ENCODE measurements around the gene LELP1.
"Not testable (repeated sequence)": the region's sequence is repeated elsewhere in the genome, so short reads cannot be mapped to it uniquely, and the experiment has no call there.

Gene LELP1

GRCh38 chr1:153227810-153228209 is 24.6 kb downstream of the LELP1 start:
- Histone ChIP-seq H3K27ac (ENCODE audit: low read depth, low read length) (no peak overlapping the region), H3K9me3 (ENCODE audit: control insufficient read depth in 1 of 2, low read length in 2 of 2) (no peaks in the 10 kb centered on the region), H3K4me3 (ENCODE audit: low read depth in 1 of 2, low read length in 2 of 2) (no peak overlapping the region), H3K9ac (ENCODE audit: low read depth in 1 of 2, low read length in 2 of 2) (no peak overlapping the region), H3K4me1 (ENCODE audit: control insufficient read depth in 1 of 2, insufficient read depth in 2 of 2, low read length in 2 of 2) (peaks cover 19 to 24% of the 10 kb centered on the region in 2 donors), H3K27me3 (ENCODE audit: control insufficient read depth in 1 of 2, insufficient read depth in 2 of 2, low read length in 2 of 2) (peaks cover 0 to 2% of the 10 kb centered on the region in 2 donors), H3K36me3 (ENCODE audit: control insufficient read depth in 1 of 2, insufficient read depth in 2 of 2, low read length in 2 of 2) (no peaks in the 10 kb centered on the region)

GRCh38 chr1:153228491-153228890 is 25.3 kb downstream of the LELP1 start:
- no peak overlapping the region for H3K9ac ChIP-seq (ENCODE audit: low read depth in 1 of 2, low read length in 2 of 2)
- no peaks in the 10 kb centered on the region for H3K9me3 ChIP-seq (ENCODE audit: control insufficient read depth in 1 of 2, low read length in 2 of 2)

DNA sequence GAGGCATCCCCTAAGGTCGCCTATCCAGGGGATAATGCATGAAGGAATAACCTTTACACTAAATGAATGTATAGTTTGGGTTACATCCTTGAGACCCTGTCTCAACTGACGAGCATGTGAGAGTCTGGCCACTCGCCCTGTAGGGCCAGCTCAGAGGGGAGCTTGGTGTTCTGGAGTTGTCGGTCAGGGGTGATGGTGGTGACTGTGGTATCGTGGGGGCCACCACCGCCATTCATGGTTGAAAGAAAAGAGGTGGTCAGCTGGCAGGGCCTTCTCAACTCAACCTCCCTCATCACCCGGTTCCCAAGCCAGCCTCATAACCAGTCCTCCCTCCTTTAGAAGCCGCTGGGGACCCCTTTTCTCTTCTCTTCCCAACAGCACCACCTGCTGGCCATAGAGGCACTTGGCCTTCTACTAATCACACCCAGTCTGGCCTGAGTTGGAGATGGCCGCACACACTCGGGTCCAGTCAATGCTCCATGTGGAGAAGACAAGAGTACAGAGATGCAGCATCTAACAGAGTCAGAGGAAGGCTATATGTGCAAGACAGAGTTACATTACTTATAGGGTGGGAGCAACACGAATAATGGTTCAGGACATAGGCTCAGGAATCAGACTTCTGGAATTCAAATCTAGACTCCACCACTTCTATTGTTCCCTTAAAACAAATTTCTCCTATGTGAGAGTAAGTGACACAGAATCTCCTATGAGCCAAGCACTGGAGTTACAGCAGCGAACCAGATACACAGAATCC is 26.0 kb downstream of the LELP1 start:
- peaks cover 27 to 36% of the 10 kb centered on the region in 2 donors for H3K4me1 ChIP-seq (ENCODE audit: control insufficient read depth in 1 of 2, insufficient read depth in 2 of 2, low read length in 2 of 2)
- H3K4me3 ChIP-seq (ENCODE audit: low read depth in 1 of 2, low read length in 2 of 2); H3K9me3 ChIP-seq (ENCODE audit: control insufficient read depth in 1 of 2, low read length in 2 of 2); H3K36me3 ChIP-seq (ENCODE audit: control insufficient read depth in 1 of 2, insufficient read depth in 2 of 2, low read length in 2 of 2); H3K27me3 ChIP-seq (ENCODE audit: control insufficient read depth in 1 of 2, insufficient read depth in 2 of 2, low read length in 2 of 2); H3K9ac ChIP-seq (ENCODE audit: low read depth in 1 of 2, low read length in 2 of 2); H3K27ac ChIP-seq (ENCODE audit: low read depth, low read length): not testable (repeated sequence)

More at GRCh38 chr1:153228491-153228890, 25.3 kb downstream of the LELP1 start:
- H3K36me3 ChIP-seq (ENCODE audit: control insufficient read depth in 1 of 2, insufficient read depth in 2 of 2, low read length in 2 of 2): no peaks in the 10 kb centered on the region
- no peak overlapping the region for H3K4me3 ChIP-seq (ENCODE audit: low read depth in 1 of 2, low read length in 2 of 2)
- H3K4me1 ChIP-seq (ENCODE audit: control insufficient read depth in 1 of 2, insufficient read depth in 2 of 2, low read length in 2 of 2): peaks cover 24 to 30% of the 10 kb centered on the region in 2 donors
- H3K27me3 ChIP-seq (ENCODE audit: control insufficient read depth in 1 of 2, insufficient read depth in 2 of 2, low read length in 2 of 2): peaks cover 0 to 2% of the 10 kb centered on the region in 2 donors
- no peak overlapping the region for H3K27ac ChIP-seq (ENCODE audit: low read depth, low read length)

GRCh38 chr1:153231363-153231762 is 28.1 kb downstream of the LELP1 start:
- H3K9me3 ChIP-seq (ENCODE audit: control insufficient read depth in 1 of 2, low read length in 2 of 2): no peaks in the 10 kb centered on the region
- no peak overlapping the region for H3K9ac ChIP-seq (ENCODE audit: low read depth in 1 of 2, low read length in 2 of 2)
- H3K4me3 ChIP-seq (ENCODE audit: low read depth in 1 of 2, low read length in 2 of 2): no peak overlapping the region
- peaks cover 0 to 2% of the 10 kb centered on the region in 2 donors for H3K27me3 ChIP-seq (ENCODE audit: control insufficient read depth in 1 of 2, insufficient read depth in 2 of 2, low read length in 2 of 2)
- peaks cover 28 to 39% of the 10 kb centered on the region in 2 donors for H3K4me1 ChIP-seq (ENCODE audit: control insufficient read depth in 1 of 2, insufficient read depth in 2 of 2, low read length in 2 of 2)
- H3K27ac ChIP-seq (ENCODE audit: low read depth, low read length): no peak overlapping the region
- no peaks in the 10 kb centered on the region for H3K36me3 ChIP-seq (ENCODE audit: control insufficient read depth in 1 of 2, insufficient read depth in 2 of 2, low read length in 2 of 2)

DNA sequence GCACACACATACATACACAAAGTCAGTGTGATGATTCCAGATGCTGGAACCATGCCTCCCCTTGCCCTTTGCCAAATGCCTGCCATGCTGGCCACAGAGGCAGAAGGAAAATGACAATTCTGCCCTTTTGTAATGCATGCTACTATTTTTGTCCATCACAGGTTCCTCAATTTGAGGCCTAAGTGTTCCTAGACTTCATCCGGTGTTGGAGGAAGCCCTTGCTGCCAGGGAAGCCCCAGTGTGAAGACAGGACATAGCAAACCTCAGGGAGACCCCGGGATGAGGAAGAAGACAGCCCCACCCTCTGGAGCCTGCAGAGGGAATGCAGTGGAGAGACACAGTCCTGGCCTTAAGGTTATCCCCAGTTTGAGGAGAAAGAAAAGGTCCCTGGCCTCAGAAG is 28.6 kb downstream of the LELP1 start:
- Histone ChIP-seq H3K9ac (ENCODE audit: low read depth in 1 of 2, low read length in 2 of 2) (no peak overlapping the region), H3K27ac (ENCODE audit: low read depth, low read length) (no peak overlapping the region), H3K27me3 (ENCODE audit: control insufficient read depth in 1 of 2, insufficient read depth in 2 of 2, low read length in 2 of 2) (peaks cover 0 to 2% of the 10 kb centered on the region in 2 donors), H3K9me3 (ENCODE audit: control insufficient read depth in 1 of 2, low read length in 2 of 2) (no peaks in the 10 kb centered on the region), H3K36me3 (ENCODE audit: control insufficient read depth in 1 of 2, insufficient read depth in 2 of 2, low read length in 2 of 2) (no peaks in the 10 kb centered on the region), H3K4me1 (ENCODE audit: control insufficient read depth in 1 of 2, insufficient read depth in 2 of 2, low read length in 2 of 2) (peaks cover 28 to 39% of the 10 kb centered on the region in 2 donors), H3K4me3 (ENCODE audit: low read depth in 1 of 2, low read length in 2 of 2) (no peak overlapping the region)

- no peak overlapping the region for H3K4me3 ChIP-seq (ENCODE audit: low read depth in 1 of 2, low read length in 2 of 2)
- H3K4me1 ChIP-seq (ENCODE audit: control insufficient read depth in 1 of 2, insufficient read depth in 2 of 2, low read length in 2 of 2): peaks cover 28 to 39% of the 10 kb centered on the region in 2 donors
- peaks cover 0 to 2% of the 10 kb centered on the region in 2 donors for H3K27me3 ChIP-seq (ENCODE audit: control insufficient read depth in 1 of 2, insufficient read depth in 2 of 2, low read length in 2 of 2)
- H3K36me3 ChIP-seq (ENCODE audit: control insufficient read depth in 1 of 2, insufficient read depth in 2 of 2, low read length in 2 of 2): no peaks in the 10 kb centered on the region
- H3K9ac ChIP-seq (ENCODE audit: low read depth in 1 of 2, low read length in 2 of 2): no peak overlapping the region
- H3K27ac ChIP-seq (ENCODE audit: low read depth, low read length): no peak overlapping the region
- H3K9me3 ChIP-seq (ENCODE audit: control insufficient read depth in 1 of 2, low read length in 2 of 2): no peaks in the 10 kb centered on the region
Measured at GRCh38 chr1:153232553-153232952, 29.3 kb downstream of the LELP1 start.

- H3K27me3 ChIP-seq (ENCODE audit: control insufficient read depth in 1 of 2, insufficient read depth in 2 of 2, low read length in 2 of 2): peaks cover 0 to 1% of the 10 kb centered on the region in 2 donors
- no peaks in the 10 kb centered on the region for H3K36me3 ChIP-seq (ENCODE audit: control insufficient read depth in 1 of 2, insufficient read depth in 2 of 2, low read length in 2 of 2)
- peak overlapping the region; percentile 58 for H3K27ac ChIP-seq (ENCODE audit: low read depth, low read length)
- H3K9me3 ChIP-seq (ENCODE audit: control insufficient read depth in 1 of 2, low read length in 2 of 2): no peaks in the 10 kb centered on the region
- H3K9ac ChIP-seq (ENCODE audit: low read depth in 1 of 2, low read length in 2 of 2): no peak overlapping the region
- H3K4me1 ChIP-seq (ENCODE audit: control insufficient read depth in 1 of 2, insufficient read depth in 2 of 2, low read length in 2 of 2): peaks cover 28 to 39% of the 10 kb centered on the region in 2 donors
- no peak overlapping the region for H3K4me3 ChIP-seq (ENCODE audit: low read depth in 1 of 2, low read length in 2 of 2)
Measured at GRCh38 chr1:153233448-153233847, 30.2 kb downstream of the LELP1 start.

GRCh38 chr1:153238527-153238926 is 35.3 kb downstream of the LELP1 start:
- H3K36me3 ChIP-seq (ENCODE audit: control insufficient read depth in 1 of 2, insufficient read depth in 2 of 2, low read length in 2 of 2): no peaks in the 10 kb centered on the region
- H3K4me1 ChIP-seq (ENCODE audit: control insufficient read depth in 1 of 2, insufficient read depth in 2 of 2, low read length in 2 of 2): peaks cover 4 to 9% of the 10 kb centered on the region in 2 donors
- no peak overlapping the region for H3K27ac ChIP-seq (ENCODE audit: low read depth, low read length)
- no peaks in the 10 kb centered on the region for H3K9me3 ChIP-seq (ENCODE audit: control insufficient read depth in 1 of 2, low read length in 2 of 2)
- H3K4me3 ChIP-seq (ENCODE audit: low read depth in 1 of 2, low read length in 2 of 2): no peak overlapping the region
- H3K27me3 ChIP-seq (ENCODE audit: control insufficient read depth in 1 of 2, insufficient read depth in 2 of 2, low read length in 2 of 2): no peaks in the 10 kb centered on the region
- no peak overlapping the region for H3K9ac ChIP-seq (ENCODE audit: low read depth in 1 of 2, low read length in 2 of 2)

DNA sequence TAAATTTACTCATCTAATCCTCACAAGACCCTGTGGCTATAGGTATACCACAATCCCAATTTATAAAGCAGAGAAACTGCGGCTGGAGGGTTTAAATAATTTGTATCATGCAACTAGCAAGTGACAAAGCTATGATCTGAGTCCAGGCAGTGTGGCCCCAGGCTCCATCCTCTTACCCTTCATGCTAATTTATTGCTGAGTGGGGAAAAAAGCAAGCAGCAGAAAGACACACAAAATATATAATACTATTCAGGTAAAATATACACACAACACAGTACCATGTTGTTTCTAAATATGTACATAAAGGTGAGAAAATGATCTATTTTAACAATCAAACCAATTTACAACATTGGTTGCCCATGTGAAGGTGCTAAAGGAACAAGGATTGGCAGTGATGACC is 38.9 kb downstream of the LELP1 start:
- H3K9ac ChIP-seq (ENCODE audit: low read depth in 1 of 2, low read length in 2 of 2): no peak overlapping the region

DNA sequence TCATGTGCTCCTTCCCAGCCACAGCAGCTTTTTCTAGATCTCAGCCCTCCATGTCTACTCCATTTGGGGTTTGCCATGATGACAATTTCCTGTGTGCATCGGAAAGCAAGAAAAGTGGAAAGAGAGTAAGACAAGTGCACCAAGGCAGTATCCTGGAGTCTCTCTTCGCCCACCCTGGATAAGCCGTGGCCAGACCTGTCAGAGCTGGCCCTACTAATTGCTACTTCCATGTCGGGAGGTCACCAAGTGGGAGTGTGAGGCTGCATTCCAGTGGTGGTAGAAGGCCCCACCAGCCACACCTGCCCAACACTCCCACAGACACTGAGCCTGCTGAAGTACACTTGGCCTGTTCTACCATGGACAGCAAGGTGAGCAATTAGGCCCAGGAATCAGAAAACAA is 42.2 kb downstream of the LELP1 start:
- Histone ChIP-seq H3K9ac (ENCODE audit: low read depth in 1 of 2, low read length in 2 of 2) (no peak overlapping the region), H3K36me3 (ENCODE audit: control insufficient read depth in 1 of 2, insufficient read depth in 2 of 2, low read length in 2 of 2) (no peaks in the 10 kb centered on the region), H3K27me3 (ENCODE audit: control insufficient read depth in 1 of 2, insufficient read depth in 2 of 2, low read length in 2 of 2) (peaks cover 0 to 11% of the 10 kb centered on the region in 2 donors), H3K4me3 (ENCODE audit: low read depth in 1 of 2, low read length in 2 of 2) (no peak overlapping the region), H3K9me3 (ENCODE audit: control insufficient read depth in 1 of 2, low read length in 2 of 2) (no peaks in the 10 kb centered on the region), H3K27ac (ENCODE audit: low read depth, low read length) (no peak overlapping the region), H3K4me1 (ENCODE audit: control insufficient read depth in 1 of 2, insufficient read depth in 2 of 2, low read length in 2 of 2) (no peaks in the 10 kb centered on the region)

More for the DNA sequence above, 38.9 kb downstream of the LELP1 start:
- no peaks in the 10 kb centered on the region for H3K36me3 ChIP-seq (ENCODE audit: control insufficient read depth in 1 of 2, insufficient read depth in 2 of 2, low read length in 2 of 2)
- H3K27me3 ChIP-seq (ENCODE audit: control insufficient read depth in 1 of 2, insufficient read depth in 2 of 2, low read length in 2 of 2): peaks cover 0 to 3% of the 10 kb centered on the region in 2 donors
- H3K4me1 ChIP-seq (ENCODE audit: control insufficient read depth in 1 of 2, insufficient read depth in 2 of 2, low read length in 2 of 2): no peaks in the 10 kb centered on the region
- H3K27ac ChIP-seq (ENCODE audit: low read depth, low read length): no peak overlapping the region
- no peak overlapping the region for H3K4me3 ChIP-seq (ENCODE audit: low read depth in 1 of 2, low read length in 2 of 2)
- no peaks in the 10 kb centered on the region for H3K9me3 ChIP-seq (ENCODE audit: control insufficient read depth in 1 of 2, low read length in 2 of 2)
